Spleen (tissue), 7 donors: ENCODE results near the gene FAM199X.

ENCODE experiments used
- CTCF ChIP-seq, 11 experiments: fragments of 200-600 bp in 7 of 11; fragments of 450-650 bp in 4 of 11; sonication (generic) in 4 of 11; IDR thresholded peaks in 8 of 11; conservative IDR thresholded peaks in 3 of 11; 1 replicate in 7 of 11; 2 replicates in 4 of 11; pipeline versions ENCODE4 v1.4.0 to v1.8.0; 2016 to 2021; ENCODE audit warnings: antibody characterized with exemption in 11 of 11, inconsistent platforms in 4 of 11, mild to moderate bottlenecking in 1 of 11
- POLR2A ChIP-seq, 3 donors: fragments of 450-650 bp; IDR thresholded peaks; one replicate each; pipeline ENCODE4 v1.5.1; 2017; ENCODE audit warnings: antibody characterized with exemption in 3 of 3, mild to moderate bottlenecking in 1 of 3
- donor health status: DM: no; HTN: no; CAD: no; lungs with moderate emphysema.
- donor health status: DM: no; HTN: no; CAD: no.
- donor health status: DM: no; HTN: no; CAD: no.

DNA sequence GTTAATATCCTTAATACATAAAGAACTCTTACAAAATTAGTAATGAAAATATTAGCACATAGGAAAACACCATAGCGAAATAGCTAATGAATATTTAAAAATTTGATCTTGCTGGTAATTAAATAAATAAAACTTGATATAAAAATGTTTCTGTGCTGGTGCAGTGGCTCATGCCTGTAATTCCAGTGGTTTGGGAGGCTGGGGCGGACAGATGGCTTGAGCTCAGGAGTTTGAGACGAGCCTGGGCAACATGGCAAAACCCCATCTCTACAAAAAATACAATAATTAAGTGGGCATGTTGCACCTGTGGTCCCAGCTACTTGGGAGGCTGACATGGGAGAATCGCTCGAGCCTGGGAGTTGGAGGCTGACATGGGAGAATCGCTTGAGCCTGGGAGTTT lies 7.6 kb downstream of the FAM199X start:
- no peak for TF ChIP-seq CTCF (IDR thresholded peaks at IDR 0.05 in 8 of 11, conservative IDR thresholded peaks at IDR 0.05 in 3 of 11)
- no peak for TF ChIP-seq POLR2A (IDR thresholded peaks at IDR 0.05)
